ENCODE results near the gene HMG20A. TPM values are rescaled to one million over a fixed set of nuclear protein-coding genes. Genes with fewer than 3 reads are reported as not detected.

The HMG20A gene
- total RNA-seq, 6 donors from 2014 or later, result 33.1 to 155 (median 39.3) TPM

DNA sequence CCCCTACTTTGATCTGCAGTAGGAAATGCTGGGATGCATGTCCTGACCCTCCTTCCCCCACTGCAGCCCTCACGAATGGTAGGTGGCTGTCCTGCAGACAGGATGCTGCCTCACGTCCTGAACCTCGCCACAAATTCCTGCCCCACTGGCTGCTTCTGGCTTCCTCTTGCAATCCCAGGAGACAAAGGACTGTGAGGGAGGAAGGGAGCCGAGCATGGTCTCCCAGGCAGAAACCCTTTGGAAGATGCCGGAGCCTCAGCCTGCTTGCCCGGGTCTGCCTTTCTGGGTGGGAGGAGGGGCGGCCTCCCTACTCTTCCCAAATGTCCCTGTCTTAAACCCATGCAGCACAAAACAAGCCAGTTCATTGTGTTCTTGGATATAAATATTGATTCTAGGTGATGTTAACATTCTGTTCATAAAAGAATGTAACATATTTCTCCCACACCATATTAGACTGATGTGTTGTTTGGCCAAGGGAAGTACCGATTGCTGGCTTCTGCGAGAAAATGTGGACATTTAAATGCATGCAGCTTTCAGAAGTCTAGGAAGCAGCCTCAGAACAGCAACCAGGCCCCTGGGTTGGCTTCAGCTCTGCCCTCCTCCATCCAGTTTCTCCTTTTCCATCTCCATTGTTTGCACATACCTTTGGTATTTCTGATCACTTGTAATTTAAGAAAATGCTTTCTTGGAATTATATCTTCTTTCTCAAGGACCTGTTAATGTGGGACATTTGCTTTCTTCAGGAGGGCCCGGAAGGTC lies 75.3 kb downstream of the HMG20A start:
- Histone ChIP-seq H3K4me1 (peaks cover 33 to 45% (median 37%) of the 10 kb centered on the region in 4 donors), H3K27me3 (no peaks in the 10 kb centered on the region), H3K9me3 (no peaks in the 10 kb centered on the region), H3K27ac (peak overlapping the region; percentile 62 to 87 (median 79)), H3K4me3 (no peak overlapping the region), H3K36me3 (no peaks in the 10 kb centered on the region)
- WGBS, 2 donors, result 41 to 47% methylated on average over 8 to 10 of the region's 10 CpGs
- ATAC-seq (ENCODE audit: low FRiP score in 2 of 2) (peak in 1 of 2 donors; percentile 1), DNase-seq (no peak)
- peak in 1 of 2 donors; percentile 28 for TF ChIP-seq POLR2AphosphoS5 (IDR thresholded peaks at IDR 0.05)
- TF ChIP-seq, protein P1, sequence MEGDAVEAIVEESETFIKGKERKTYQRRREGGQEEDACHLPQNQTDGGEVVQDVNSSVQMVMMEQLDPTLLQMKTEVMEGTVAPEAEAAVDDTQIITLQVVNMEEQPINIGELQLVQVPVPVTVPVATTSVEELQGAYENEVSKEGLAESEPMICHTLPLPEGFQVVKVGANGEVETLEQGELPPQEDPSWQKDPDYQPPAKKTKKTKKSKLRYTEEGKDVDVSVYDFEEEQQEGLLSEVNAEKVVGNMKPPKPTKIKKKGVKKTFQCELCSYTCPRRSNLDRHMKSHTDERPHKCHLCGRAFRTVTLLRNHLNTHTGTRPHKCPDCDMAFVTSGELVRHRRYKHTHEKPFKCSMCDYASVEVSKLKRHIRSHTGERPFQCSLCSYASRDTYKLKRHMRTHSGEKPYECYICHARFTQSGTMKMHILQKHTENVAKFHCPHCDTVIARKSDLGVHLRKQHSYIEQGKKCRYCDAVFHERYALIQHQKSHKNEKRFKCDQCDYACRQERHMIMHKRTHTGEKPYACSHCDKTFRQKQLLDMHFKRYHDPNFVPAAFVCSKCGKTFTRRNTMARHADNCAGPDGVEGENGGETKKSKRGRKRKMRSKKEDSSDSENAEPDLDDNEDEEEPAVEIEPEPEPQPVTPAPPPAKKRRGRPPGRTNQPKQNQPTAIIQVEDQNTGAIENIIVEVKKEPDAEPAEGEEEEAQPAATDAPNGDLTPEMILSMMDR (IDR thresholded peaks at IDR 0.05), result no peak

- DNase-seq (peak; percentile 67 to 86), ATAC-seq (ENCODE audit: low FRiP score in 2 of 2) (peak; percentile 93 to 96)
- peaks cover 33 to 45% (median 37%) of the 10 kb centered on the region in 4 donors for H3K4me1 ChIP-seq
- no peaks in the 10 kb centered on the region for H3K36me3 ChIP-seq
- H3K27ac ChIP-seq, result peak overlapping the region; percentile 62 to 87 (median 79)
- 5 to 13% methylated on average over 8 to 16 of the region's 16 CpGs for whole genome bisulfite sequencing, 2 donors
- H3K4me3 ChIP-seq, result peak overlapping the region in 2 of 4 donors; percentile 2 to 17
- H3K27me3 ChIP-seq, result no peaks in the 10 kb centered on the region
- TF ChIP-seq POLR2AphosphoS5 (IDR thresholded peaks at IDR 0.05) (peak; percentile 56 to 64), EP300 (IDR thresholded peaks at IDR 0.05) (peak in 2 of 4 donors; percentile 5 to 22), POLR2A (IDR thresholded peaks at IDR 0.05) (peak in 1 of 4 donors; percentile 12)
- TF ChIP-seq, protein P1 (IDR thresholded peaks at IDR 0.05), result peak; percentile 87 to 91 (median 90)
- H3K9me3 ChIP-seq, result no peaks in the 10 kb centered on the region
Observed at GRCh38 chr15:77496715-77497109, 76.0 kb downstream of the HMG20A start.

DNA sequence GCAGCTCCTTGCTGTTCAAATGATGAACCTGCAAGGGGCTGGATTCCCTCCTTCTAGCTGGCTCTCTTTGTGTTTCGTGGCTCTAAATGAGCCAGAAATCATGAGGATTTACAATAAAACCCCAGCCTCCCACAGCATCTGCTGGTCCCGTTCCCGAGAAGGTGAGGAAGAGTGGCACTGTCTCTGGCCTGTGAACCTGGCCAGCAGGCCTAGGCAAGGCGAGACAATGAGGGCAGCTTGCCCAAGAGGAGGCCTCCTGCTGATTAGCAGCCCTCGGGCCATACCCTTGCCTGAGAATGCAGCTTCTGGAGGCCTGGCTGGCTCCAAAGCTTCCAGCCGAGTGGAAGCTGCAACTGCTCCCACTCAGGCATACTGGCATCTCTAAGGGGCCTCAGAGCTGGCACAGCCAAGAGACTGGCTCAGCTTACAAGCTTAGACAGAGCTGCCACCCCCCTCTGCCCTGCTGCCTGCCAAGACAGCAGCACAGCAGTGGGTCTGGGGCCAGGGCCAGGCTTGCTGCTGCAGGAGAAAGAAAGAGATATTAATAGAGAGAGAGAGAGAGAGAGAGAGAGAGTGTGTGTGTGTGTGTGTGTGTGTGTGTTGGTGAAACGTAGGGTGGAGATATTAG lies 76.5 kb downstream of the HMG20A start:
- peak in 1 of 2 donors; percentile 25 for DNase-seq
- Histone ChIP-seq H3K27ac (peak overlapping the region; percentile 62 to 87 (median 79)), H3K27me3 (no peaks in the 10 kb centered on the region), H3K9me3 (no peaks in the 10 kb centered on the region), H3K4me3 (peak overlapping the region in 2 of 4 donors; percentile 2 to 17), H3K36me3 (no peaks in the 10 kb centered on the region), H3K4me1 (peaks cover 33 to 45% (median 37%) of the 10 kb centered on the region in 4 donors)
- WGBS, 2 donors, result 24 to 43% methylated on average over 2 to 7 of the region's 7 CpGs
- ATAC-seq (ENCODE audit: low FRiP score in 2 of 2), result peak; percentile 2 to 12
- TF ChIP-seq EP300 (IDR thresholded peaks at IDR 0.05), result no peak
- TF ChIP-seq, protein P1 (IDR thresholded peaks at IDR 0.05), result peak in 1 of 6 experiments; percentile 2

DNA sequence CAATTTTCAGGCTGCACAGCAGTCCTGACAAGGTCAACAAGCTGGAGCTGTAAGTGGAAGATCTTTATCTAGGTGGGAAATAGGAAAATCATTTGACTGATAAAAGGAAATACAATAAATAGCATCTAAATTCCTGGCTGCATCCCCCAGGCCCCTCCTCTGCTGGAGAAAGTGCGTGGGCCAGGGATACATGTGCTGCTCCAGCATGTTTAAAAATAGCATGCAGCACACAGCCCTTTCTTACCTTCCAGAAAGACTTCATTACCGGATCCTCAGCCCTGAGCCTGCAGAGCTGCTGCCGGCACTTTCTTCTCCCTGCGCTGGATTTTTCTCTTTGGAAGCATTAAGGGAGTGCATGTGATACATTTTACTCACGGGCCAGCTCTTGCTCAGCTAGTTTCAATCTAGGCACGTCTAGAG lies 77.3 kb downstream of the HMG20A start:
- Histone ChIP-seq H3K4me3 (no peak overlapping the region), H3K27ac (peak overlapping the region in 3 of 4 donors; percentile 8 to 87 (median 45)), H3K9me3 (no peaks in the 10 kb centered on the region), H3K36me3 (no peaks in the 10 kb centered on the region), H3K4me1 (peaks cover 33 to 45% (median 37%) of the 10 kb centered on the region in 4 donors), H3K27me3 (no peaks in the 10 kb centered on the region)
- no peak for DNase-seq
- TF ChIP-seq, protein P1 (IDR thresholded peaks at IDR 0.05), result no peak
- TF ChIP-seq EP300 (IDR thresholded peaks at IDR 0.05) (no peak), POLR2AphosphoS5 (IDR thresholded peaks at IDR 0.05) (no peak), POLR2A (IDR thresholded peaks at IDR 0.05) (no peak)
- no peak for ATAC-seq (ENCODE audit: low FRiP score in 2 of 2)
- 41 to 50% methylated on average over 6 of the region's 6 CpGs for WGBS, 2 donors
